ENCODE measurements around the gene BRIX1. TPM values are rescaled to one million over a fixed set of nuclear protein-coding genes. Genes with fewer than 3 reads are reported as not detected.
A peak's percentile ranks its signal among the peaks of the same experiment; 100 is the strongest.

BRIX1 gene
- total RNA-seq, 1 experiment from 2014 or later, result 63.2 TPM

DNA sequence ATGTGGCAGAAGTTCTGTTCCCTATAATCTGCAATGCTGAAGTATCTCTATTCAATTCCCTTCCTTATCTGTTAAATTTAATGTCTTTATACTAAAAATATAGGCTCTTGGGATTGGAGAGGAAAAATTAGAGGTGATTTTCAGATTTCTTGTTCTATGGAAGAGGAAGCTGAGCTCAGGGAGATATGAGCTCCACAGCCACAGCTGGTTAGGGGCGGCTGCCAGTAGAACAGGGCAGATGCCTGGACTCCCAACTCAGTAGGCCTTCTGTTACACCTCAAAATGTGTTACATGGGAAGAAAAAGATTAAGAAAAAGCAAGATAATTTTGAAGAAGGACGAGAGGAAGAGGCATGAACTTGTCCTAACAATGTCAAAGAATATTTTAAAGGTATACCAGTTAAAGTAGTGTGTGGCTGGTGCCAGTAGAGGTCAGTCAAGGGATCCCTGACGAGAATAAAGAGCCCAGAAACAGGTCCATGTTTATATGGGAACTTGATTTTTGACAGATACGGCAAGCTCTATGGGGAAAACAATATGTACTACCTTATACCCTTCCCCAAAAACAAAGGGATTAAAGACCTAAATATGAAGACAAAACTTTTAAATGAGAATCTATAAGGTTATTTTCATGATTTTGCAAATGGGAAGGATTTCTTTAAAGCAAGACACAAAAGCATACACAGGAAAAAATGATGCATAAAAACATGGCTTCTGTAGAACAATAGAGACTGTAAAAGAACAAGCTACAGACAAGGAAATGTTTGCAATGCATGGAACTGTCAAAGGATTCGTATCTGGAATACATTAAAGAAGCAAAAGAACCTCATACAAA, 42.6 kb downstream of the BRIX1 start:
- no peak overlapping the region for H3K4me2 ChIP-seq (ENCODE audit: low read length)
- peak; percentile 56 for DNase-seq
- H2AFZ ChIP-seq (ENCODE audit: low read length), result no peak overlapping the region
- no peaks in the 10 kb centered on the region for H3K9me2 ChIP-seq (replicated peaks; ENCODE audit: low read length)
- H4K20me1 ChIP-seq (ENCODE audit: low read length), result no peaks in the 10 kb centered on the region
- H3K4me3 ChIP-seq (ENCODE audit: low read length), result no peak overlapping the region
- BruUV-seq (replicated peaks), result no TSS peak
- no peak overlapping the region for H3K9ac ChIP-seq (ENCODE audit: low read length)
- no peaks in the 10 kb centered on the region for H3K27me3 ChIP-seq (ENCODE audit: low read length)
- H3K36me3 ChIP-seq (ENCODE audit: low read depth, low read length), result peaks cover 7% of the 10 kb centered on the region; the same call in 1 of the 2 replicates
- peaks cover 13% of the 10 kb centered on the region for H3K4me1 ChIP-seq (ENCODE audit: insufficient read depth, low read length)
- ChIA-PET POLR2A (ENCODE audit: unreplicated experiment) (interaction anchor here (0.6 kb wide), 1 partner anchor 28 kb away, joined by 3 read pairs; the partner anchor contains the start of gene DNAJC21), CTCF (interaction anchor here (1.0 kb wide), 1 partner anchor 45 kb away, joined by 3 read pairs; no protein-coding TSS in a partner anchor)
- intact Hi-C loops (cut with micrococcal nuclease), result loop anchor here (2.0 kb wide), 2 partner anchors 27 to 45 kb away; no protein-coding TSS in a partner anchor
- no peak for TF ChIP-seq EZH2 (IDR thresholded peaks at IDR 0.05; ENCODE audit: low read length, unreplicated experiment)
- TF ChIP-seq, protein P1, sequence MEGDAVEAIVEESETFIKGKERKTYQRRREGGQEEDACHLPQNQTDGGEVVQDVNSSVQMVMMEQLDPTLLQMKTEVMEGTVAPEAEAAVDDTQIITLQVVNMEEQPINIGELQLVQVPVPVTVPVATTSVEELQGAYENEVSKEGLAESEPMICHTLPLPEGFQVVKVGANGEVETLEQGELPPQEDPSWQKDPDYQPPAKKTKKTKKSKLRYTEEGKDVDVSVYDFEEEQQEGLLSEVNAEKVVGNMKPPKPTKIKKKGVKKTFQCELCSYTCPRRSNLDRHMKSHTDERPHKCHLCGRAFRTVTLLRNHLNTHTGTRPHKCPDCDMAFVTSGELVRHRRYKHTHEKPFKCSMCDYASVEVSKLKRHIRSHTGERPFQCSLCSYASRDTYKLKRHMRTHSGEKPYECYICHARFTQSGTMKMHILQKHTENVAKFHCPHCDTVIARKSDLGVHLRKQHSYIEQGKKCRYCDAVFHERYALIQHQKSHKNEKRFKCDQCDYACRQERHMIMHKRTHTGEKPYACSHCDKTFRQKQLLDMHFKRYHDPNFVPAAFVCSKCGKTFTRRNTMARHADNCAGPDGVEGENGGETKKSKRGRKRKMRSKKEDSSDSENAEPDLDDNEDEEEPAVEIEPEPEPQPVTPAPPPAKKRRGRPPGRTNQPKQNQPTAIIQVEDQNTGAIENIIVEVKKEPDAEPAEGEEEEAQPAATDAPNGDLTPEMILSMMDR (conservative IDR thresholded peaks at IDR 0.05; ENCODE audit: low read depth, low read length), result peak; percentile 77
- no peaks in the 10 kb centered on the region for H3K9me3 ChIP-seq (ENCODE audit: low read length)
- H3K27ac ChIP-seq (ENCODE audit: low read length), result no peak overlapping the region
- ATAC-seq, result peak; percentile 74
- H3K79me2 ChIP-seq (ENCODE audit: low read length), result no peaks in the 10 kb centered on the region
- H3F3A ChIP-seq (ENCODE audit: low read length, unreplicated experiment), result no peaks in the 10 kb centered on the region

- DNase-seq (peak; percentile 75), ATAC-seq (peak; percentile 91)
- no peak overlapping the region for H3K27ac ChIP-seq (ENCODE audit: low read length)
- H3F3A ChIP-seq (ENCODE audit: low read length, unreplicated experiment), result no peaks in the 10 kb centered on the region
- 0 out of 2 replicates have a peak overlapping the region, but pooled peaks have one; percentile 1 for H3K4me2 ChIP-seq (ENCODE audit: low read length)
- H3K4me3 ChIP-seq (ENCODE audit: low read length), result no peak overlapping the region
- BruUV-seq (replicated peaks), result no TSS peak
- CTCF ChIA-PET, result no interaction called here
- H3K4me1 ChIP-seq (ENCODE audit: insufficient read depth, low read length), result peaks cover 13% of the 10 kb centered on the region
- no peak for TF ChIP-seq EZH2 (IDR thresholded peaks at IDR 0.05; ENCODE audit: low read length, unreplicated experiment)
- TF ChIP-seq, protein P1 (conservative IDR thresholded peaks at IDR 0.05; ENCODE audit: low read depth, low read length), result no peak
- no peak for TF ChIP-seq EZH2phosphoT487 (IDR thresholded peaks at IDR 0.05; ENCODE audit: borderline replicate concordance, low read length)
- POLR2A ChIA-PET (ENCODE audit: unreplicated experiment), result no interaction called here
- intact Hi-C loops (cut with micrococcal nuclease), result loop anchor here (2.0 kb wide), 2 partner anchors 29 to 43 kb away; no protein-coding TSS in a partner anchor
- H3K9ac ChIP-seq (ENCODE audit: low read length), result no peak overlapping the region
- H3K9me3 ChIP-seq (ENCODE audit: low read length), result no peaks in the 10 kb centered on the region
- H3K9me2 ChIP-seq (replicated peaks; ENCODE audit: low read length), result no peaks in the 10 kb centered on the region
- no peak overlapping the region for H2AFZ ChIP-seq (ENCODE audit: low read length)
- H3K79me2 ChIP-seq (ENCODE audit: low read length), result no peaks in the 10 kb centered on the region
- H3K27me3 ChIP-seq (ENCODE audit: low read length), result no peaks in the 10 kb centered on the region
- peaks cover 4% of the 10 kb centered on the region; the same call in 1 of the 2 replicates for H3K36me3 ChIP-seq (ENCODE audit: low read depth, low read length)
- no peaks in the 10 kb centered on the region for H4K20me1 ChIP-seq (ENCODE audit: low read length)
These were observed 43.8 kb downstream of the BRIX1 start for GRCh38 chr5:34959323-34959722.

DNA sequence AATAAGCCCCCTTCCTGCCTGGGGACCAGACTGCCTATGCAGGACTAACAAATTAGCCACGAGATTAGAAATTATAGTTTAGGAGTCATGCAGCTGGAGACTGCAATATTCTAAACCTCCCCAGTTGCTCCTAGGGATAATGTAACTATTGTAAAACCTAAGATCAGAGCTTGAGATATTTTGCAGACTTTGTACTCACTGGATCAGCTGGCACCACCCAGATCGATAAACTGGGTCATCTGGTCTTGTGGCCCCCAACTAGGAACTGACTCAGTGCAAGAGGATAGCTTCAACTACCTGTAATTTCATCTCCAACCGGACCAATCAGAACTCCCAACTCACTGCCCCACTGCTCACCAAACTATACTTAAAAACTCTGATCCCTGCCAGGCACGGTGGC, 52.0 kb downstream of the BRIX1 start:
- DNase-seq (no peak), ATAC-seq (no peak)
- Histone ChIP-seq H3K27ac (ENCODE audit: low read length) (no peak overlapping the region), H3K9me2 (replicated peaks; ENCODE audit: low read length) (no peaks in the 10 kb centered on the region), H3K4me1 (ENCODE audit: insufficient read depth, low read length) (no peaks in the 10 kb centered on the region), H3K79me2 (ENCODE audit: low read length) (no peaks in the 10 kb centered on the region), H3K9me3 (ENCODE audit: low read length) (no peaks in the 10 kb centered on the region), H3K27me3 (ENCODE audit: low read length) (no peaks in the 10 kb centered on the region), H4K20me1 (ENCODE audit: low read length) (no peaks in the 10 kb centered on the region), H3K36me3 (ENCODE audit: low read depth, low read length) (no peaks in the 10 kb centered on the region), H3K9ac (ENCODE audit: low read length) (no peak overlapping the region), H3K4me2 (ENCODE audit: low read length) (no peak overlapping the region), H3K4me3 (ENCODE audit: low read length) (no peak overlapping the region), H3F3A (ENCODE audit: low read length, unreplicated experiment) (no peaks in the 10 kb centered on the region), H2AFZ (ENCODE audit: low read length) (no peak overlapping the region)
- BruUV-seq (replicated peaks), result no TSS peak
- POLR2A ChIA-PET (ENCODE audit: unreplicated experiment), result no interaction called here
- intact Hi-C loops (cut with micrococcal nuclease), result no loop called here
- CTCF ChIA-PET, result no interaction called here
- TF ChIP-seq EZH2 (IDR thresholded peaks at IDR 0.05; ENCODE audit: low read length, unreplicated experiment) (no peak), EZH2phosphoT487 (IDR thresholded peaks at IDR 0.05; ENCODE audit: borderline replicate concordance, low read length) (no peak)
- TF ChIP-seq, protein P1 (conservative IDR thresholded peaks at IDR 0.05; ENCODE audit: low read depth, low read length), result no peak
